HepG2 (cell line): ENCODE data around the gene MCU. TPM values are rescaled to one million over a fixed set of nuclear protein-coding genes. Genes with fewer than 3 reads are reported as not detected.
"Not testable (repeated sequence)": the region's sequence is repeated elsewhere in the genome, so short reads cannot be mapped to it uniquely, and the experiment has no call there.

Experiments used
- ATAC-seq: fragments of 200-7000 bp; cut with Tn5 transposase; 3 replicates; pipeline ENCODE4 v1.9.1; 2020; ENCODE audit warnings: mild to moderate bottlenecking, moderate library complexity
- BruUV-seq: library from RNA; stranded (reverse); fragments of 400-500 nt; replicated peaks from 2 replicates; lab custom pipeline; 2021; lab: Mats Ljungman, UMichigan
- CTCF ChIA-PET: fragments of 300-600 bp; formaldehyde crosslinking; extraction: SDS; loops from one replicate; lab custom pipeline; 2021; ENCODE audit warnings: low total read pairs, inconsistent platforms, low intra/inter-chr PET ratio; lab: Yijun Ruan, JAX
- POLR2A ChIA-PET: fragments of 350-600 bp; sonication (Branson Sonifier 250); formaldehyde crosslinking; loops from one replicate; lab custom pipeline; 2020; ENCODE audit warnings: antibody characterized with exemption, inconsistent platforms; lab: Yijun Ruan, JAX
- DNase-seq: peaks from one replicate; pipeline ENCODE4 v3.0.0-alpha.2; 2015; ENCODE audit warnings: low spot score
- FAIRE-seq: peaks from 3 replicates; lab custom pipeline; 2011; peaks lifted over from hg19 to GRCh38; lab: Jason Lieb, UNC
- H2AFZ ChIP-seq: one replicate; pipeline ENCODE4 v1.6.1; 2011; ENCODE audit warnings: low read length, inconsistent platforms
- H3K27ac ChIP-seq: fragments of 300-600 bp; 3 replicates; pipeline ENCODE4 v1.8.0; 2011; ENCODE audit warnings: mixed run types, mild to moderate bottlenecking, mixed read lengths, low read length, inconsistent platforms; ENCODE audit not compliant: insufficient read depth; ENCODE audit errors: extremely low read length
- H3K27me3 ChIP-seq, 2 experiments: fragments of 200-600 bp in 1 of 2; 2 replicates in 1 of 2; 3 replicates in 1 of 2; pipeline versions ENCODE4 v1.6.0 to v1.8.0; 2011; ENCODE audit warnings: low read length in 2 of 2, mild to moderate bottlenecking in 2 of 2, moderate library complexity in 2 of 2, inconsistent platforms in 1 of 2; ENCODE audit not compliant: insufficient read depth in 2 of 2, control insufficient read depth in 1 of 2
- H3K36me3 ChIP-seq, 2 experiments: fragments of 200-600 bp in 1 of 2; replicated peaks in 1 of 2; 2 replicates in 1 of 2; 3 replicates in 1 of 2; pipeline versions ENCODE4 v1.5.1 to v1.8.0; 2011; ENCODE audit warnings: low read length in 2 of 2, inconsistent platforms in 1 of 2; ENCODE audit not compliant: insufficient read depth in 2 of 2, control insufficient read depth in 1 of 2
- H3K4me1 ChIP-seq: 2 replicates; pipeline ENCODE4 v1.5.1; 2012; ENCODE audit warnings: low read length, inconsistent platforms; ENCODE audit not compliant: insufficient read depth
- H3K4me2 ChIP-seq: 2 replicates; pipeline ENCODE4 v1.6.0; 2011; ENCODE audit warnings: low read depth, low read length, inconsistent platforms
- H3K4me3 ChIP-seq, 3 experiments: fragments of 200-600 bp in 1 of 3; sonication (generic), shearing (Covaris generic) in 1 of 3; replicated peaks in 1 of 3; 2 replicates each; pipeline ENCODE4 v1.5.1; 2011 to 2016; ENCODE audit warnings: low read length in 3 of 3, inconsistent platforms in 2 of 3, low read depth in 2 of 3, mild to moderate bottlenecking in 2 of 3, control low read depth in 1 of 3, mixed read lengths in 1 of 3; ENCODE audit not compliant: insufficient read depth in 1 of 3
- H3K79me2 ChIP-seq: one replicate; pipeline ENCODE4 v1.6.1; 2011; ENCODE audit warnings: low read length, inconsistent platforms; ENCODE audit not compliant: insufficient read depth
- H3K9ac ChIP-seq: 2 replicates; pipeline ENCODE4 v1.6.0; 2011; ENCODE audit warnings: mild to moderate bottlenecking, low read depth, low read length, inconsistent platforms; ENCODE audit not compliant: insufficient read depth
- H3K9me3 ChIP-seq: 2 replicates; pipeline ENCODE4 v1.5.1; 2012; ENCODE audit warnings: mild to moderate bottlenecking, low read length
- H4K20me1 ChIP-seq: 2 replicates; pipeline ENCODE4 v1.6.0; 2011; ENCODE audit warnings: inconsistent platforms, mild to moderate bottlenecking, low read length, moderate library complexity; ENCODE audit not compliant: insufficient read depth
- CREB1 ChIP-seq, 2 experiments: fragments of 450-650 bp in 1 of 2; IDR thresholded peaks; 2 replicates each; pipeline ENCODE4 v1.6.1; 2016 to 2017; ENCODE audit warnings: control low read depth in 1 of 2, mild to moderate bottlenecking in 1 of 2, missing compliant biosample characterization in 1 of 2, missing genetic modification characterization in 1 of 2
- CTCF ChIP-seq: sonication (generic); formaldehyde crosslinking; IDR thresholded peaks from 2 replicates; pipeline ENCODE4 v1.5.0; 2020; ENCODE audit warnings: mild to moderate bottlenecking, missing genetic modification reagents, moderate library complexity
- HDAC6 ChIP-seq: fragments of 200-600 bp; sonication (generic); IDR thresholded peaks from 2 replicates; pipeline ENCODE4 v1.7.0; 2017; ENCODE audit warnings: mild to moderate bottlenecking, antibody characterized with exemption, low read length, low read depth
- STAG1 ChIP-seq: sonication (generic); formaldehyde crosslinking; IDR thresholded peaks from 2 replicates; pipeline ENCODE4 v1.4.0; 2020; ENCODE audit warnings: missing genetic modification reagents
- WGBS: methylation state at CpG from one replicate; pipeline ENCODE4 v1.1.6; 2017; ENCODE audit warnings: low lambda C conversion rate; 5-methylcytosine and 5-hydroxymethylcytosine counted together
- in situ Hi-C: cut with HindIII; loops from 2 replicates; pipeline ENCODE4 v1.10.0; 2017; ENCODE audit warnings: low pct_unique_long_range_greater_than_20kb; ENCODE audit not compliant: extremely low pct_ligation_motif_present
- intact Hi-C: fragments of 100-400 bp; cut with micrococcal nuclease; formaldehyde crosslinking; loops from one replicate; pipeline ENCODE4 v1.10.0; 2022; ENCODE audit not compliant: unreplicated experiment
- polyA plus RNA-seq, 8 experiments: library from polyadenylated mRNA; depleted of rRNA in 3 of 8; stranded (reverse) in 7 of 8; unstranded in 1 of 8; fragments of >200 nt; fragmentation: Illumina TruSeq in 4 of 8; extraction: Trizol in 4 of 8; gene quantifications; 2 replicates each; pipeline versions ENCODE4 v1.2.1 to v1.2.3, GENCODE V29; 2011 to 2016; ENCODE audit warnings: low read depth in 4 of 8, missing spikeins in 1 of 8, mixed read lengths in 1 of 8; ENCODE audit not compliant: insufficient read depth in 1 of 8
- total RNA-seq, 5 experiments: library from RNA; depleted of rRNA; stranded (reverse); fragments of >200 nt; fragmentation: Illumina TruSeq; extraction: Trizol; gene quantifications; 2 replicates each; pipeline ENCODE4 v1.2.3, GENCODE V29; 2016; ENCODE audit warnings: low read depth in 1 of 5

The MCU gene
- total and polyA plus RNA-seq, 2 of the 13 experiments (the other 11 are each of a cell fraction or from before 2014, with no cell fraction given), result 25.9 to 64.5 TPM

- in situ Hi-C loops; H3K27me3 ChIP-seq; H3K4me2 ChIP-seq; H3K27ac ChIP-seq; H2AFZ ChIP-seq; ATAC-seq; BruUV-seq; H3K4me3 ChIP-seq; H3K9me3 ChIP-seq; H4K20me1 ChIP-seq; CTCF ChIA-PET; POLR2A ChIA-PET; H3K36me3 ChIP-seq; H3K79me2 ChIP-seq; intact Hi-C loops; H3K9ac ChIP-seq; DNase-seq; FAIRE-seq; TF ChIP-seq CREB1 (CRISPR knock-in tag; IDR thresholded peaks at IDR 0.05): not testable (repeated sequence)
- peaks cover 15% of the 10 kb centered on the region for H3K4me1 ChIP-seq
- peak; percentile 84 for TF ChIP-seq CREB1 (IDR thresholded peaks at IDR 0.05)
- 0% methylated on average over 2 of the region's 2 CpGs for WGBS
These were observed 225.9 kb downstream of the MCU start for GRCh38 chr10:72917803-72918332.

GRCh38 chr10:72918352-72918751, 226.4 kb downstream of the MCU start:
- in situ Hi-C loops (no loop called here), intact Hi-C loops (no loop called here)
- H3K4me3 ChIP-seq, result no peak overlapping the region
- ChIA-PET POLR2A (no interaction called here), CTCF (no interaction called here)
- no peak overlapping the region for H3K9ac ChIP-seq
- no TSS peak for BruUV-seq
- no peak overlapping the region for H2AFZ ChIP-seq
- 40% methylated on average over 7 of the region's 8 CpGs for WGBS
- H3K27ac ChIP-seq, result no peak overlapping the region
- TF ChIP-seq HDAC6, result no peak
- TF ChIP-seq STAG1 (CRISPR knock-in tag), result peak; percentile 68
- TF ChIP-seq CTCF, result peak; percentile 53
- H3K79me2 ChIP-seq, result no peaks in the 10 kb centered on the region
- H3K4me1 ChIP-seq, result peaks cover 11% of the 10 kb centered on the region
- FAIRE-seq (no peak), ATAC-seq (no peak), DNase-seq (no peak)
- no peaks in the 10 kb centered on the region for H3K27me3 ChIP-seq
- no peaks in the 10 kb centered on the region for H3K9me3 ChIP-seq
- H3K36me3 ChIP-seq, result no peaks in the 10 kb centered on the region
- no peaks in the 10 kb centered on the region for H4K20me1 ChIP-seq
- H3K4me2 ChIP-seq, result no peak overlapping the region

- H3K9ac ChIP-seq, H4K20me1 ChIP-seq, H3K27ac ChIP-seq, FAIRE-seq, H3K79me2 ChIP-seq, DNase-seq, H3K4me2 ChIP-seq, intact Hi-C loops, CTCF ChIA-PET, ATAC-seq, H3K36me3 ChIP-seq, in situ Hi-C loops, H3K9me3 ChIP-seq, BruUV-seq, H3K4me3 ChIP-seq, H3K4me1 ChIP-seq, H2AFZ ChIP-seq, H3K27me3 ChIP-seq: not testable (repeated sequence)
- POLR2A ChIA-PET, result interaction anchor here (0.7 kb wide), 1 partner anchor 8 kb away, joined by 3 read pairs; no protein-coding TSS in a partner anchor
- WGBS, result 91% methylated on average over 1 of the region's 1 CpG
These were observed 229.3 kb downstream of the MCU start for GRCh38 chr10:72921147-72921683.
